Activated effector memory CD4-positive, alpha-beta T cell treated with Interleukin-2 at 50 U/mL for 16 hours (primary cell): ENCODE data around the gene SGK1.
"Not testable (repeated sequence)": the region's sequence is repeated elsewhere in the genome, so short reads cannot be mapped to it uniquely, and the experiment has no call there.

Experiments
- DNase-seq: peaks from one replicate; pipeline ENCODE4 v3.0.0-alpha.2; 2020

SGK1 gene

GRCh38 chr6:134216301-134217010, 101.5 kb downstream of the SGK1 start:
- no peak for DNase-seq

DNA sequence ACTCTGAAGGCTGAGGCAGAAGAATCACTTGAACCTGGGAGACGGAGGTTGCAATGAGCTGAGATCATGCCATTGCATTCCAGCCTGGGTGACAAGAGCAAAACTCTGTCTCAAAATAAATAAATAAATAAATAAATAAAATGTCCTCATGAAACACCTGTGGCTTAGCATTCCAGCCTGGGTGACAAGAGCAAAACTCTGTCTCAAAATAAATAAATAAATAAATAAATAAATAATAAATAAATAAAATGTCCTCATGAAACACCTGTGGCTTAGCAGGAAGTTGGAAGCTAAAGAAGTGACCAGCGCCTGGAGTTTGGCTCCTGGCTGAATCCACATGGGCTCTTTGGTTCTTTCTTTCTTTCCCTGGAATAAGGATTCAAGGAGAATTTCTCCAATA, 104.5 kb downstream of the SGK1 start:
- DNase-seq, result not testable (repeated sequence)

- DNase-seq, result no peak
Measured at GRCh38 chr6:134211297-134211696, 106.6 kb downstream of the SGK1 start.

DNA sequence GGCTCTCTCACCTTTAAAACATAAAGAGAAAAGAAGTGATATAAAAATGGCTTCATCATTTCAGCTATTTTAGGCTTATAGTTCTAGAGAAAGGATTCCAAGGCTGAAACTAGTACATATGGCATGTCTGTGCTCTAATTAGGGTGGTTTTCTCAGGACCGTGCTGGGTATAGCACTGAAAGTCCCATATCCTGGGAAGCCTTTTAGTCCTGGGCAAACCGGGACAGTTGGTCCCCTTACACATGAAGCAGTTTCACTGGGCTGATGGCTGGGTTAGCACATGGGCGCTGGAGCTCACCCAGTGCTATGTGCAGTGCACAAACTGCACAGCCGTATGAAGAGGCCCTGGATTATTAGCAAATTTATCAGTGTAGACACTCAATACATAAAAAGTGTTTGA, 110.5 kb downstream of the SGK1 start:
- DNase-seq, result no peak

- DNase-seq, result no peak
Measured at GRCh38 chr6:134205366-134205765, 112.5 kb downstream of the SGK1 start.

DNA sequence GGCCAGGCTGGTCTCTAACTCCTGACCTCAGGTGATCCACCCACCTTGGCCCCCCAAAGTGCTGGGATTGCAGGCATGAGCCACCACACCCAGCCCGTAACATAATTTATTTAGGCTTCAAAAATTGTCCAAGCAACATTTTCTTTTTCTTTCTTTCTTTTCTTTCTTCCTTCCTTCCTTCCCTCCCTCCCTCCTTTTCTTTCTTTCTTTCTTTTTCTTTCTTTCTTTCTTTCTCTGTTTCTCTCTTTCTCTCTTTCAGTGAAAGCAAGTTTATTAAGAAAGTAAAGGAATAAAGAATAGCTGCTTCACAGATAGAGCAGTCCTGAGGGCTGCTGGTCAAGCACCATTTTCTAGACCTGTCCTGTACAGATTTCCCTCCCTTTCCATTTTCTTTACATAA, 113.2 kb downstream of the SGK1 start:
- DNase-seq, result not testable (repeated sequence)

GRCh38 chr6:134204031-134204430, 113.9 kb downstream of the SGK1 start:
- DNase-seq, result no peak

DNA sequence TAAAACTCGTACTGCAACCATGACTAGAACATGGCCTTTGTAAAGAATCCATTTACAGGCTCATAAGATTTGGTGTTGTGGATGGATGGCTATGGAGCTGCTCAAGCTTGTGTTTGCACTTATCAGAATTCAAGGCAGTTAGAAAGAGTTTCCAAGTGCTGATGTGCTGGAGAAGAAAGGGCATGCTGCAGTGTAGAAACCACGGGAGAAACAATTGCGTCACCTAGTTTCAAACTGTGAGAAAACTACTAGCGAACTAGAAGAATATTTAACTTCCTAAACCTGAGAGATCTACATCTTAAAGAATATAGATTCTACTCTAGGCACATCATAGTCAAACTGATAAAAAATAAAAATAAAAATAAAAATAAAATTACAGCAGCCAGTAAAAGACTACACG, 116.2 kb downstream of the SGK1 start:
- no peak for DNase-seq

DNA sequence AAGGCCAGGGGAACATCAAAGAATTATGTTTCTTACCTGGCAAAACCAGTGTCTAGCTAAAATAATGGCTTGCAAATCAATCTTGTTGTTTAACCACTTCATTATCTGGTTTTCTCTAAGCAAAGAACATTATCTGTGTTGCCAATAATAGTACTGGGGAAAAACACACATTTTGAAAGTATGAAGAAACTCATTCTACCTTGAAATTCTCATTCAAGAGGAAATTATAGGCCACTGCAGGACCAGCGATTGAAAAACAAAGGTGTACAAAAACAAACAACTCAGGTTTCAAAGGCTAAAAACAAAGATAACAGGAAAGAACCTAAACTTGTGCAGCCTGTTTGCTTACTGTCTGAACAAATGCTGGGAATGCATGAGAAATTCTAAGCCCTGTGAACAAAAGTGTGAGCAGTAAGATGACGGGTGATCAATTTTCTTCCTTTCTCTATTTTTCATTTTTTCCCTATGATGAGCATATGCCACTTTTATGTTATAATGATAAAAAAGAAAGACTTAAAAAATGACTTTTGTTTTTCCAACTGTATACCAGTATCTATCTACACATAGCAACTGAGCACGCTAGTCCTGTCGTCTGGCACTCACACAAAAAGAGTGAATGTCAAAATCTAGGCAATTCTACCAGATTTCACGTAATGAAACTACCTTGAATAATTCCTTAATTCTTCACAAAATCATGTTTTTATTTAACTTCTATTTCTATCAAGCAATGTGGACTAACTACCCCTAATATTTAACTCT, 117.9 kb downstream of the SGK1 start:
- no peak for DNase-seq

GRCh38 chr6:134198093-134198492, 119.8 kb downstream of the SGK1 start:
- DNase-seq, result no peak

GRCh38 chr6:134197685-134198084, 120.2 kb downstream of the SGK1 start:
- DNase-seq, result not testable (repeated sequence)

DNA sequence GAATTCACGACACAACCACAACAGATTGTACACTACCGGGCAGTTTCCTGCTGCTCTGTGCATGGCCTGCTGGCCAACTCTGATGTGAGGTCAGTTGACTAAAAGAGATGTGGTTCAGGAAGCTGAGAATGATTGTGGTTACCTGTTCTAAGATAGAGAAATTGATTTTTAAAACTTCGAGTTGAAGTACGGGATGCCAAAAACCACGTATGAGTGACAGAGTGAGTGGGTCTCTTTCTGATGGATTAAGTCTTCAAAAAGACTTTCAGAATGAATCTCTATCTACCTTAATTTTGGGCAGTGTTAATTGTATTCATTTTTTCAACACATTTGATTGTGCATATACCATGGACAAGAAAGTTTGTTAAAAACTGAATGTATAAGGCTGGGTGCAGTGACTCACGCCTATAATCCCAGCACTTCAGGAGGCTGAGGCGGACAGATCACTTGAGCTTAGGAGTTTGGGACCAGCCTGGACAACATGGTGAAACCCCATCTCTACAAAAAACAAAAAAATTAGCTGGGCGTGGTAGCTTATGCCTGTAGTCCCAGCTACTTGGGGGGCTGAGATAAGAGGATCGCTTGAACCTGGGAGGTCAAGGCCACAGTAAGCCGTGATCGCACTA, 121.2 kb downstream of the SGK1 start:
- no peak for DNase-seq

- no peak for DNase-seq
Measured at GRCh38 chr6:134195985-134196384, 121.9 kb downstream of the SGK1 start.

- no peak for DNase-seq
Measured at GRCh38 chr6:134195164-134195906, 122.6 kb downstream of the SGK1 start.

GRCh38 chr6:134193536-134194498, 124.1 kb downstream of the SGK1 start:
- DNase-seq, result no peak

DNA sequence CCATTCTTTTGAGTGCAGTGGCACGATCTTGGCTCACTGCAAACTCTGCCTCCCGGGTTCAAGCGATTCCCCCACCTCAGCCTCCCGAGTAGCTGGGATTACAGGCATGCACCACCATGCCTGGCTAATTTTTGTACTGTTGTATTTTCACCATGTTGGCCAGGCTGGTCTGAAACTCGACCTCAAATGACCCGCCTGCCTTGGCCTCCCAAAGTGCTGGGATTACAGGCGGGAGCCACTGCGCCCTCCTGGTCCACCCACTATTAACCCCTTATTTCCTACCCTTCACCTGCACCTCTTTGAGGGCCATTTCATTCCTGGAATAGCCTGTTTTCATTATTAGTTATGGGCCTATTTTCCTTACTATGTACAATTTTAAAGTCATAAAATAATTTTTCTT, 125.3 kb downstream of the SGK1 start:
- not testable (repeated sequence) for DNase-seq

DNA sequence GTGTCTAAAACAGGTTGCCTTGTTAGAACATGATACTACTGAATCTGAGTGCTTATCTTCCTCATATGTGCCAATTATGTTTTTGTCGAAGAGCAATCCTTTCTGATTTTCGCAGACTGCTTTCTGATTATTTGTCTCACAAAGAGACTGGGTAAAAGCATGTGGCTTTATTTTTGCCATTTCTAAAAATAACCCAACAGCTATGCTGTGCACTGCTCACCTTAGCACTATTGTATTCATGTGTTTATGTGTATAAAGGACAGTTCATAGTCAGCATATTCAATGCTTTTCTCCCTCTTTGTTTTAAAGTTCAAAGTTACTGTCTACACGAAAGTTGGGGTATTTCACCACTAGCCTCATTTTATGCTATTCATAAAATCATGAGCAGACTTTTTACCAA, 127.0 kb downstream of the SGK1 start:
- no peak for DNase-seq

DNA sequence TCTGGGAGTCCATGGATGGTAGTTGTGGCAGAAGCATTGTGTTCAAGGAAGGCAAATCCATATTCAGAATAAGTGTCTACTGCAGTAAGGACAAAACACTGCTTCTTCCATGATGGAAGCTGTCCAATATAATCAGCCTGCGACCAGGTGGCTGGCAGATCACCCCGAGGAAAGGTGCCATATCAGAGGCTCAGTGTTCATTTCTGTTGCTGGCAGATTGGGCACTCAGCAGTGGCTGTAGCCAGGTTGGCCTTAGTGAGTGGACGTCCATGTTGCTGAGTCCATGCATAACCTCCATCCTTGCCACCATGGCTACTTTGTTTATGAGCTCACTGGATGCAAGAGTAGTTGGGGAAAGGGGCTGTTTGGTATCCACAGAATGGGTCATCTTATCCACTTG, 130.2 kb downstream of the SGK1 start:
- DNase-seq, result no peak

- DNase-seq, result no peak
Measured at GRCh38 chr6:134187154-134187553, 130.8 kb downstream of the SGK1 start.

- no peak for DNase-seq
Measured at GRCh38 chr6:134186355-134186754, 131.6 kb downstream of the SGK1 start.

DNA sequence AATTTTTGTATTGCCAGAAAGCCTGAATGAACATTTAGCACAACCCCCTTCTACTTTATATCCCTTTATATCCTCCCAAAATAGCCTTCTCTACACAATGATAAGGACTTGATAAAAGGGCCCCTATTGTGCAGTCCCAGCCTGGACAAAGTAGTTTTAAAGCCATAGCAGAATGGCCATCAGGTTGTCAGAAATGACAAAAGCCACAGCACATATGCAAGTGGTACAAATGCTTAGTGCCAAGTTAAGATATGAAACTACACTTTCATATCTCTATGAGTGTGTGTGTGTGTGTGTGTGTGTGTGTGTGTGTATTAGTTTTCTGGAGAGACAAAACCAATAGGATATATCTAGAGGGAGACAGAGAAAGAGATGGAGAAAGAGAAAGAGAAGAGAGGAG, 132.6 kb downstream of the SGK1 start:
- no peak for DNase-seq

- DNase-seq, result no peak
Measured at GRCh38 chr6:134183844-134184243, 134.1 kb downstream of the SGK1 start.
